HG02763 (cell line): ENCODE data around the gene KIAA1328.

Source experiments
- ATAC-seq: cut with Tn5 transposase; IDR thresholded peaks from one replicate; pipeline ENCODE4 v1.9.1; 2021; ENCODE audit warnings: mild to moderate bottlenecking, moderate library complexity; ENCODE audit not compliant: unreplicated experiment

Gene KIAA1328

GRCh38 chr18:36942264-36942663 lies 113.3 kb downstream of the KIAA1328 start:
- no peak for ATAC-seq

GRCh38 chr18:36947820-36948348 lies 119.0 kb downstream of the KIAA1328 start:
- ATAC-seq, result no peak

- no peak for ATAC-seq
Measured at GRCh38 chr18:36950282-36950681, 121.4 kb downstream of the KIAA1328 start.

- ATAC-seq, result no peak
Measured at GRCh38 chr18:36950960-36951359, 122.0 kb downstream of the KIAA1328 start.

GRCh38 chr18:36953047-36953446 lies 124.1 kb downstream of the KIAA1328 start:
- no peak for ATAC-seq

DNA sequence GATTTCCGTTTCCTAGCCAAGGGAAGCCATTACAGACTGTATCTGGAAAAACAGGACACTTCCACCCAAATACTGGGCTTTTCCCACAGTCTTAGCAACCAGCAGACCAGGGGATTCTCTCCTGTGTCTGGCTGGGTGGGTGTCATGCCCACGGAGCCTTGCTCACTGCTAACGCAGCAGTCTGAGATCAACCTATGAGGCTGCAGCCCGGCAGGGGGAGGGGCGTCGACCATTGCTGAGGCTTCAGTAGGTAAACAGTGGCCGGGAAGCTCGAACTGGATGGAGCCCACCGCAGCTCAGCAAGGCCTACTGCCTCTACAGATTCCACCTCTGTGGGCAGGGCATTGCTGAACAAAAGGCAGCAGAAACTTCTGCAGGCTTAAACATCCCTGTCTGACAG lies 131.1 kb downstream of the KIAA1328 start:
- no peak for ATAC-seq

DNA sequence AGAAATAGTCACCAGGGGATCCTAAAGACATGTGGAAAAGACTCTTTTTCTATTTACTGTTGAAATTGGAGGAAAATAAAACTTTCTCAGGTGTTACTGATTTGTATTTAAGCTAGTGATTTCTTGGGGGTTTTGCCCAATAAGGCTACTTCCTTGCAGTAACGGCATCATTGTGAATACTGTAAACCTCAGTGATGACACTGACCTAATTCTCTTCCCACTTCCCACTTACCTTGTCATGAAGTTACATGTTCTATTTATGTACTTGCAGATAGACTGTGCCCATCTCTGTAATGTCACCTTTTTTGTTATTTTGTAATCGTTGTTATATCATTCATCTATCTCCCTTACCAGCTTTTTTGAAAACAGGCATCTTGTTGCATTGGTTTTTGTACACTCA lies 134.5 kb downstream of the KIAA1328 start:
- no peak for ATAC-seq

GRCh38 chr18:36974686-36975085 lies 145.8 kb downstream of the KIAA1328 start:
- no peak for ATAC-seq

DNA sequence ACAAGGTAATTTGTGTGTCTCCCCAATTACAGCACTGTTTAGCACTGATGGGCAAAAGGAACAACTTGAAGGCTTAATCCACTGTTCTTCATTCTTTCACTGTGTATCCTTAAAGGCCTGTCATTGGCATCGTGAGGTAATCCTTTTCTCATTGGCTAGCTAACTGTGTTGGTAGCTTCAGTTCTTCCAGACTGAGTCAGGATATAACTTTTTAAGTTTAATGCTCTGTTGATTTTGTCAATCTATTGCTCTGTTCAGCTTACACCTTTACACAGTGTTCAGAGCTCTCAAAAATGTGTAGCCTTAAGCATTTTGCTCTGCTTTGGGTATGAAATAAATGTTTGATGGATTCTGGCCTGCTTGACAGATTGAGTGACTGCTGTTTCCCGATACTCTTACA lies 148.2 kb downstream of the KIAA1328 start:
- no peak for ATAC-seq

DNA sequence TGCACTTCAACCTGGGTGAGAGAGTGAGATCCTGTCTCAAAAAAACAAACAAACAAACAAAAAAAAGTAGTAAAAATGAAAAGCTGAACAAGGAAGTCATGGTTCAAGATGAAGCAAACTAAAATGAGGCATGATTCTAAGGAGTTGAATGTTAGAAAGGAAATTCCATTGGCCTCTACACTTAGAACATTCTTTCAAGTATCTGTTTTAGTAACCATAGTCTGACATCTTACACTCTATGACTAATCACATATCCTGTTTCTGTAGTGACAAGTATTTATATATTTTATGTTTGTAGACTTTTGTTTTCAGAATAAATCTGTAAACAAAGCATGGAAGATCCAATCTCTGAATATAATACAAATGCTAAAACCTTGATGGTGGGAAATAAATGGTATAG lies 164.1 kb downstream of the KIAA1328 start:
- ATAC-seq, result no peak

GRCh38 chr18:37006742-37007141 lies 177.8 kb downstream of the KIAA1328 start:
- ATAC-seq, result peak; percentile 51

DNA sequence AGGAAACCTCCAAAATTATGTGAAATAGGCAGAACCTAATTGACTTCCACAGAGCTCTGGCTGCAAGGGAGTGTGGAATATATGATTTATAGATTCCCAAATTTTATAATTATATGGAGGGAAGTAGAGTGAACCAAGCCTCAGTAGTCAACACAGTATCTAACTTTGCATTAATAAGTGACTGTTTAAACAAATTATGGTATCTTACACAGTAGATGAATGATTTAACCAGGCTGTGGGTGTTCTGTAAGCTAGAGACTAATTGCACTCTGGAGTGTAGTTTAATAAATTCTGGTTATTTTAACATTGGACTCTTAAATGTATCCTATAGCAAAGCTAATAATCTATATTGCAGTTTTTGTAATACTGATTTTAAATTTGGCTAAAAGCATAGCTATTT lies 183.5 kb downstream of the KIAA1328 start:
- ATAC-seq, result no peak

GRCh38 chr18:37019157-37019827 lies 190.4 kb downstream of the KIAA1328 start:
- no peak for ATAC-seq

- ATAC-seq, result no peak
Measured at GRCh38 chr18:37033419-37033818, 204.5 kb downstream of the KIAA1328 start.

DNA sequence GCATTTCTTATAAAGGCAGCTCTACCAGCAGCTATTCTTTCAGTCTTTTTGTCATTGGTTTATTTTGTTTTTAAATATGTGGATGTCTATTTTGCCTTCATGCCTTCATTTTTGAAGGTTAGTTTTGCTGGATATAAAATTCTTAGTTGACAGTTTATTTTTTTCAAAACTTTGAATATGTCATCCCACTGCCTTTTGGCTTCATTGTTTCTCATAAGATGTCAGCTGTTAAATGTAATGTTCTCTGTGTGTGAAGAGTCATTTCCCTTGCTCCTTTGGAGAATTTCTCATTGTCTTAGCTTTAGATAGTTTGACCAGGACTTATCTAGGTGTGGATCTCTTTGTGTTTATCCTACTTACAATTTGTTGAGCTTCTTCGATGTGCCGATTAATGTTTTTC lies 213.5 kb downstream of the KIAA1328 start:
- ATAC-seq, result no peak

DNA sequence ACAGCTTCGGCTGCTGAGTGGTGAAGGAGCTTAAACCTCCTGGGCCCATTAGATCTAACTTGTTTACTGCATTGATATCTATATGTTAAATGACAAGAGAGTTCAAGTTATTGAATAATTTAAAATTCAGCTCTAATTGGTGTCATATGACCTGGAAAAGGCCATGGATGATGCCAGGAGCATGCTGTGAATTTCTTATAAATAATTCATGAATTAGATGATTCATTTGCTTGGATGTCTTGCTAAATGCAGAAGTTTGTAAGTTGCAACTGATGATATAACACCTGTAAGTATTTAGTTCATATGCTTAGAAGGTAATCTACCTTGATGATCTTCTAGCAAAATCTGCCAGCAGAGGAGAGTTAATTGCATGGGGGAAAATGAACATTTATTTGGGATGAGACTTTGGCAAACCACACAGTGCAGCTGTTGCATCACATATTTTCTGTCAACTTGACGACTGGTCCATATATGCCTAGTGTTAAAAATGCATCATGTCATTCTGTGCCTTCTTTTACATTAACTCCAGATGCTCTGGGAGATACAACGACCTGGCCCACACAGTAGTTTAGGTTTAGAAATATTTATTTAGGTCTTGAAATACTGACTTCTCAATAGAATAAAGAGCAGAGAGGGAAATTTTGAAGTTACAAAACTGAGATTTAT lies 226.3 kb downstream of the KIAA1328 start:
- ATAC-seq, result no peak

DNA sequence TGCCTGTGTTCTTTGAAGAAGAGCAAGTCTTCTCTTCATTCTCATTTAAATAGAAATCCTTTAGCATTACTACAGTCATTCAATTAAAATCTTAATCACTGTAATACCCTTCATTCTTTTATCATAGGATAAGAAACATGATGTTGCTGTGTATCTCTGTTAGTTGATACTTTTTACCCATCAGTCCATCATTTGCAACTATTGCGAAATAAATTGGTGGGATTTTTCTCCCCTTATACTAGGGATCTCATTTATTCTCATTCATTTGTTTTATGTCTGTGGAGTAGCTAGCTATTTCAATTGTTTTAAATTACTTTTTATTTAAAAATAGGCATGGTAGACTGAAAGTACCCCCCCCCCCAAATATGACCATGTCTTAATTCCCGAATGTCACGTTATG lies 235.3 kb downstream of the KIAA1328 start:
- ATAC-seq, result no peak

- ATAC-seq, result no peak
Measured at GRCh38 chr18:37065254-37065653, 236.3 kb downstream of the KIAA1328 start.

GRCh38 chr18:37084912-37085311 lies 256.0 kb downstream of the KIAA1328 start:
- ATAC-seq, result no peak

- no peak for ATAC-seq
Measured at GRCh38 chr18:37085362-37085761, 256.4 kb downstream of the KIAA1328 start.

GRCh38 chr18:37107748-37108522 lies 279.0 kb downstream of the KIAA1328 start:
- no peak for ATAC-seq

GRCh38 chr18:37122877-37123276 lies 293.9 kb downstream of the KIAA1328 start:
- ATAC-seq, result no peak
